ENCODE data around the gene FOXRED1. TPM values are rescaled to one million over a fixed set of nuclear protein-coding genes. Genes with fewer than 3 reads are reported as not detected.

Gene FOXRED1
- total RNA-seq, 1 donor from 2014 or later, result 47.8 TPM

DNA sequence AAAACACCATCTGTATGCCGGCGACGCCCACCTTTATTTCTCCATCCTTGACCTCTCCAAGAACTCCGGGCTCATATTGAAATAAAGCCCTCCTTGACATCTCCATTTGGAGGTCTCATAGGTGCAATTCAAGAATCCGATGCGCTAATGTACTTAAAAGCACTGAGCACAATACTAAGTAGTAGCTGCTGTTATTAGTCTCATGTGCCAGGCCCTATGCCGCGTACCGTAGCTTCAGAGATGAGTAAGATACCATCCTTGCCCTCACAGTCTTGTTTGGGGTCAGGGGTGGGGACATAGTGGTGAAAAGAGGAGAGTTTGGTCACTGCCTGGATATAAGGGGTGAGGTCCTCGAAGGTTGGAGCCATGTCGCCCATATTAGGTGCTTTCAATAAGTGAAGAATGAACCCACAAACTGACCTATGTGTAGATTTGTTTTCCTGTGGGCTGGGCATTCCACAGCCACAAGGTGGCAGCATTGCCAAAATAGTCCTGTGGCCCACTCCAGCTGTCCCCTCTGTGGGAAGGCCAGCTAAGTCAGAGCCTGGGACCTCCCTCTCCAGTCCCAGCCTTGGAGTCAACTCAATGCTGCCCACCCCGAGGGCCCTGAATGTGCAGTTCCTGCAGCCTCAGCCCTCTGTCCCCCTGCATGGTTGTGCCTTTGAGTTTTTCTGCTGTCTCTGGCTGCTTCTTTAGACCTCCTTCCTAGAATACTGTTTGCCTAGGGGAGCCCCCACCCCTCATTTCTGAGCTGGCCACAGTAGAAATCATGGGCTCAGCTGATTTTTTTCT is 41.4 kb downstream of the FOXRED1 start:
- intact Hi-C loops (cut with micrococcal nuclease), result loop anchor here (1.0 to 10.0 kb wide), 4 partner anchors 106 to 1034 kb away; no protein-coding TSS in a partner anchor

DNA sequence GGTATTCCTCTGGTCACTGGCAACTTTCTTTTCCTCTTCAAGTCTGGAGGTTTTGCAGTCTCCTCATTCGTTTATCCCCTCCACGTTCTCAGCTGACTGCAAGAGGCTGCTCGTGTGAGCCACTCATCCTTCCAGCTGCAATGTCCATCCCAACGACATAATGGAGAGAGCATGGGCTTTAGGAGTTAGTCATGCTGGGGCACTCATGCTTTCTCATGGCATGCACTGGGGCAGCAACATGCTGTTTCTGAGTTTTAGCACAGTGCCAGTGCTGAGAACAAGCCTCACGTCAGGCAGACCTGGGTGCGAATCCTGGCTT is 42.0 kb downstream of the FOXRED1 start:
- intact Hi-C loops (cut with micrococcal nuclease), result loop anchor here (1.0 to 10.0 kb wide), 4 partner anchors 105 to 1034 kb away; no protein-coding TSS in a partner anchor

DNA sequence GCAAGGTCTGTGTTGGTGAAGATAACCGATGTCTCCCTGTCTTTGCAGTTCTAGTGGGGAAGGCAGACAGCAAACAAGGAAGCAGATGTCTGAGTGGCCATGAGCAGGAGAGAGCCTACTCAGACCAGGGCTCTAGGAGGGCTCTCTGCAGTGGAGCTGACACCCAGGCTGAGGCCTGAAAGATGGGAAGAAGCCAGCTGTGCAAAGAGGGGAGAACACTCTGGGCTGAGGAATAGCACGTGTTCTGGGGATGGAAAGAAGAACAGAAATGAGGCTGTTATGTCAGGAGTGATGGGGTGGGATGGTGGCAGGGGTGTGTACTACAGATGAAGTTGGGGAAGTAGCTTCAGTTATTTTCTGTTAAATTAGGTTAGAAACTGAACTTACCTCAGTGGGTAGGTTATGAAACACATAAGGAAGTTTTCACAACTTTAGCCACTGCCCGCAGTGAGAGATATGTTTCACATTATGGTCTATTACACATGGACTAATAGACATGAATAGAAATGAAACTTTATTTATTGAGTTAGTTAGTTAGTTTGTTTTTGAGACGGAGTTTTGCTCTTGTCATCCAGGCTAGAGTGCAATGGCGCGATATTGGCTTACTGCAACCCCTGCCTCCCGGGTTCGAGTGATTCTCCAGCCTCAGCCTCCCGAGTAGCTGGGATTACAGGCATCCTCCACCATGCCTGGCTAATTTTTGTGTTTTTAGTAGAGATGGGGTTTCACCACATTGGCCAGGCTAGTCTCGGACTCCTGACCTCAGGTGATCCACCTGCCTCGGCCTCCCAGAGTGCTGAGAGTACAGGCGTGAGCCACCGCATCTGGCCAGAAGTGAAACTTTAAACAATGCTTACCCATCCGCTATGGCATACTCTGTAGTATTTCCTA is 42.7 kb downstream of the FOXRED1 start:
- intact Hi-C loops (cut with micrococcal nuclease), result loop anchor here (10.0 kb wide), 1 partner anchor 1033 kb away; no protein-coding TSS in a partner anchor

DNA sequence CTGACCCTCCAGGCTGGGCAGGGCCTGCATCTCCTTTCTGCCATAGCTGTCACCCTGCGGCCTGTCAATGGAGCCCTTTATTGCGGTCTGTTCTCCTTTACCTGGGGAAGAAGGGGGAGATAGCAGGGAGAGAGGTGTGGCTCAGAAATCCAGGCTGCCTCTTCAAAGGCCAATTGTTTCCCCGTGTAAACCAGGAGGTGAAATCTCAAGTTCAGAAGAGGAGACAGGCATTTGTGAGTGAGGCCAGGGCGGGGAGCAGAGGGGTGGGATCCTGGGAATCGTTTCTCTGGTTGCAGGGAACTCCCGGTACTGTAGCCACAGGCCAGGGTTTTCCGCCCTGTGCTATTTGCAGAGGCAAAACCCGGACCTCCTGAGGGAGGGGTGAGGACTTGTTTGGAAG is 44.0 kb downstream of the FOXRED1 start:
- intact Hi-C loops (cut with micrococcal nuclease), result loop anchor here (10.0 kb wide), 1 partner anchor 1032 kb away; no protein-coding TSS in a partner anchor

DNA sequence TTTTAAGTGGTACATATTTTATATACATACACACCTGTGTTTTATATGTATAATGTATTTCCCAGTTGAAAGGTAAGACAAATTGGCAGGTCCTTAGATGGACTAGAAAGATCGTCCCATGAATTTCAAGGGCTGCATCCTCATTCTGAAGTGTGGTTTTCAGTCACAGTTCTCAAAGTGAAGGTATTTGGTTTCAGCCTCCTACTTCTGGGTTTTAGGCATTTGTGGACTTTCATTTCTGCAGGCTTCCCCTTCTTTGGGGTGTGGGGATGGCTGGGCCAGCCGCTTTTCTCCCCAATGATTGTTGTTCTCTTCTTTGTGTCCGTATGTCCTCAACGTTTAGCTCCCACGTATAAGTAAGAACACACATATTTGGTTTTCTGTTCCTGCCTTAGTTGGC is 44.9 kb downstream of the FOXRED1 start:
- intact Hi-C loops (cut with micrococcal nuclease), result loop anchor here (10.0 kb wide), 1 partner anchor 1031 kb away; no protein-coding TSS in a partner anchor

DNA sequence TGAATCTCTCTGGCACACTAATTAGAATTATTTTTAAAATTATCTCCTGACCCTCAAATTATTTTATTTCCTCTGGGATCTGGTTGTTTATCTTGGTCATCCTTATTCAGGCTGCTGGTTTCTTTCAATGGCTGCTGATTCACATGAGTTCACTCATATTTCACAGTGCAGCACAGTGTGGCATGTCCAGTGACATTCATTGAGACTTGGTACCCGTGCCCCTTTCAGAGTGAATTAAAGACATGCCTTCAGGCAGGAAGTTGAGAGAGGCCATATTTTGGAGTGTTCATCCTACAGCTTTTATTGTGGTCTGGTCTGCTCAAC is 48.4 kb downstream of the FOXRED1 start:
- intact Hi-C loops (cut with micrococcal nuclease), result loop anchor here (1.0 to 10.0 kb wide), 2 partner anchors 13 to 1027 kb away; partner anchors contain the start of gene DCPS

DNA sequence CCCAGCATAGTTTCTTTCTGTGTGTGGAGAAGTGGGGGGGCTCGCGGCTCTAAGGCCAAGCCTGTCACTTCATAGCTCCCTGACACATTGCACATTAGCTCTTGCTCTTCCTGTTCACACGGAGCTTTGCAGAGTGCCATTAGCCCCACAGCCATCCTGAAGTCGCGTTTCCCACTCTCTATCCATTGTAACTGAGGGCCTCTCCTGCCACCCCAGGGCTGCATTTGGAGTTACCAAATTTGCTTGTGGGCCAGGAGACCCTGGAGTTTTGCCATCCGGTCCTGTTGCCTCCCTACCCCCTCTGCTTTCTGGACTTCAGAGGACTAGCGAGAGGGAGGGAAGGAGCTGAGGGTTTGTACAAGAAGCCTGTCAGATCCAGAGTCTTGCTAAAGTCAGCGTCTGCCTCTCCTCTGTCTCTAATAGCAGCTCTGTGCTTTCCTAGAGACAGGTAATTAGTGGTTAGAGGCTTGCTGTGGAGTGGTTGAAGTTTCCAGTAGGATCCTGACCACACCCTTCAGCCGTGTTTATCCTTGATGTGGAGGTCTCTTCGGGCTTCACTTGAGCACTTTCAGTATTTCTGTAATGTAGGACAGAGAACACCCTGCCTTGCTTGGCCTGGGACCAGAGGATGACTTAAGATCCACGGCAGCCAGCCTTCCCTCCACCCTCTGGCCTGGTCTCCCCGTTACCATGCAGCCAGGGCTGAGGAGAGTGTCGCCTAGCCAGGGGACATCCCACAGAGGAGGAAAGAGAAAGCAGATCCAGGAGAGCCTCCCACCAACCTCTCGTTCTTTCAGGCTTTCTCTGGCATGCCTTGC is 49.0 kb downstream of the FOXRED1 start:
- intact Hi-C loops (cut with micrococcal nuclease), result loop anchor here (1.0 to 10.0 kb wide), 3 partner anchors 14 to 1027 kb away; partner anchors contain the start of genes DCPS and ST3GAL4

DNA sequence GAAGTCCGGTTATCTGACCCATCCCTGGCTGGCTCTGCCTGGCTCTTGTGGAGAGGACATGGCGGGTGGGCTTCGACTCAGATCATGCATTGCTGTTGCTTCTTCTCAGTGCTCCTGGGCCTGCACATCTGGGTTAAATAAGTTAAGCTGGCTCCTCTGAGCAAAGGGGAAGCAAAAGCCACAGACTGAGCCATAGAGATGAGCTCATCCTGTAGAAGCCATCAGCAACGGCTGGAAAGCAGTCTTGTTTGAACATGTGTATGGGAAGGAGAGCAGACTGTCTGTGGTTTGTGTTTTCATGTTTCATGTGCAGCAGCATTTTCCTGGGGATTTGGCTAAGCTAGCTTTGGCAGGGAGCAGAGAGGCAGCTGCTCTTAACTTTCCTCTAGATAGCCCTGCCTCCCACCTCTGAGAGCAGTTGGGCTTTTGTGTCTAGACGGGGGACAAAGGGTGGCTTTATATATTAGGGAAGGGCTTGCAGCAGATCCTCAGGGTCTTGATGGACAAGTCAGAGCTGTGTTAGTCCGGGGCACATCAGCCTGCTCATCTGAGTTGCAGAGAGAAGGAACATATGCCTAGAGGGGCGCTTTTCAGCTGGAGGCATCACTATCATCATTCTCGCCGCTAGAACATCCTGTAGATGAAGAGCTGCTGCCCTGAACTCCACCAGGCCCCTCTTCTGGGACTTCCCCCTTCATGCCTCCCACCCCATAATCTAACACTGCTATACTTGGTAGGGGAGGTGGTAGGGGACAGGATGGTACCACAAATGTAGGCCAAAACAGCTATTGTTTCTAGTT is 49.8 kb downstream of the FOXRED1 start:
- intact Hi-C loops (cut with micrococcal nuclease), result loop anchor here (1.0 to 10.0 kb wide), 2 partner anchors 37 to 1026 kb away; partner anchors contain the start of gene ST3GAL4

DNA sequence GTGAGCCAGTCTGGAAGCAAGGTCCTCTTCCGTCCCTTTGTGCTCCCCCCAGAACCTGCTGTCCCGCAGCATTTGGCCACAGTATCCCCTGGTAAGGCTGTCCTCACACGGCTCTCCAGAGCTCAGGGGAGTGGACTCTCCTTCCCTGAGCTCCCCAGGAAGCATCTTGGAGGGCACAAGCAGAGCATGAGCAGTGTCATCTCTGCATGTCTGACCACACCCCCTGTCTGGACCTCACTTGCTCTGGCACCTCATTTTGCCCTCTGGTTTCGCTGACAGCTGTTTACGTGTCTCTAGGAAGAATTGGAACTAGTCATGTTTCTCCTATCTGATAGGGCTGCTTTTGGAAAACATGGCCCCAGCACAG is 50.4 kb downstream of the FOXRED1 start:
- intact Hi-C loops (cut with micrococcal nuclease), result loop anchor here (10.0 kb wide), 1 partner anchor 1025 kb away; no protein-coding TSS in a partner anchor

DNA sequence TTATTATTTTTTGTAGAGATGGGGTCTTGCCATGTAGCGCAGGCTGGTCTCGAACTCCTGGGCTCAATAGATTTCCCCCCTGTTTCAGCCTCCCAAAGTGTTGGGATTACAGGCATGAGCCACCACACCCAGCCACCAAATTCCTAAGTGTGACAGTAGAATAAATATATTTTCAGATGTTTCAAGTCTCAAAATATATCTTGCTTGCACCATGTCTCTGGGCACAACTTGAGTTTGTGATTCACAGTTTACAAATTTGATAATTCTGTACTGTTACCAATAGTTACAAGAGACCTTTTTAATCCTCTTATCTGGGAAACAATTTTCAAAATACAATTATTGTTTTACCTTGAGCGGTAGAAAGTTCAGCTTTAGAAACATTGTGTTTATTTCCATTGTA is 54.0 kb downstream of the FOXRED1 start:
- intact Hi-C loops (cut with micrococcal nuclease), result no loop called here

DNA sequence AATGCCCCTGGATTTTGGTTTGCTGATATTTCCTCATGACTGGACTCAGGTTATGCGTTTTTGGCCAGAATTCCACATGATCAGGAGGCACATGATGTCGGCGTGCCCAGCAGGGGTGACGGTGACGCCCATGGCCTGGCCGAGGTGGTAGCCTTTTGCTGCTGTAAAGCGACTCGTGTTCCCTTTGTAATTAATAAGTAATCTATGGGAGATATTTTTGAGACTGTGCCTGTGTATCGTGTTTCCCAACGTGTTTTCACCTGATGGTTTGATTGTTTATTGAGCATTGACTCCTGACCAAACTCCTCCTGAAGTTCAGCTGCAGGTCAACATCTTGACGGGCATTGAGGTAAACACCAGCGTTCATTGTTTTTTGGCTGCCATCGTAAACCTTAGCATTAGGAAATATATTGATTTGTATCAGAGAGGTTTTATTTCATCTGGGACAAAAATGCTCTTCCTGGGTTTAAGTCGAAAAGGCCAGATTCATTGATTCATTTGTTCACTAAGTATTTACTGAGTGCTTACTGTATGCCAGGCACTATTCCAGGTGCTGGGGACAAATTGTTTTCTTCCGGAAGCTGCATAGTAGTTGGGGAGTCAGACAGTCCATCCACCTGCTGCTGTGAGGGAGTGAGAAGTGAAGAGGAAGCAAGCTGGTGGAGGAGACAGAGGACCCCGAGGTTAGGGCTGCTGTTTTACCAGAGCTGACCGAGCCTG is 58.5 kb downstream of the FOXRED1 start:
- intact Hi-C loops (cut with micrococcal nuclease), result no loop called here

Other genes with a start within 250 kb of the FOXRED1 start
- gene CDON, start 206.3 kb upstream of the FOXRED1 start, total RNA-seq, result 0.83 and 2.2 TPM in 2 replicates
- 32.2 and 36.9 TPM in 2 replicates for gene RPUSD4, start 57.5 kb upstream of the FOXRED1 start, total RNA-seq
- gene FAM118B, start 57.4 kb upstream of the FOXRED1 start, total RNA-seq, result 13.4 and 14.0 TPM in 2 replicates
- 173 and 176 TPM in 2 replicates for gene SRPRA, start 259 bp upstream of the FOXRED1 start, total RNA-seq
- 17.0 and 17.9 TPM in 2 replicates for gene TIRAP, start 13.9 kb downstream of the FOXRED1 start, total RNA-seq
- gene DCPS, start 34.9 kb downstream of the FOXRED1 start, total RNA-seq, result 37.4 and 38.0 TPM in 2 replicates
- 7.8 and 8.4 TPM in 2 replicates for gene ST3GAL4, start 86.5 kb downstream of the FOXRED1 start, total RNA-seq